IMR-90 (cell line): Measurements from ENCODE around the gene FLVCR1. TPM values are rescaled to one million over a fixed set of nuclear protein-coding genes. Genes with fewer than 3 reads are reported as not detected.

Experiments
- ATAC-seq: fragments of 200-7000 bp; cut with Tn5 transposase; 2 replicates; pipeline ENCODE4 v1.9.1; 2020; ENCODE audit warnings: low read depth, mild to moderate bottlenecking, moderate library complexity
- BruUV-seq: library from RNA; stranded (reverse); fragments of 400-500 nt; replicated peaks from 2 replicates; lab custom pipeline; 2021; lab: Mats Ljungman, UMichigan
- CTCF ChIA-PET: fragments of 300-600 bp; formaldehyde crosslinking; extraction: SDS; loops from one replicate; lab custom pipeline; 2021; ENCODE audit warnings: antibody characterized with exemption; lab: Yijun Ruan, JAX
- POLR2A ChIA-PET: fragments of 300-600 bp; sonication (Branson Sonifier 250); formaldehyde crosslinking; loops from one replicate; lab custom pipeline; 2022; ENCODE audit warnings: antibody characterized with exemption; ENCODE audit not compliant: unreplicated experiment; lab: Charles Lee
- DNase-seq: peaks from one replicate; pipeline ENCODE4 v3.0.0; 2013
- H2AFZ ChIP-seq: replicated peaks from 2 replicates; pipeline ENCODE3; 2013; ENCODE audit warnings: low read length, mild to moderate bottlenecking; ENCODE audit not compliant: poor library complexity
- H2AK5ac ChIP-seq: 2 replicates; pipeline ENCODE4 v1.6.1; 2013; ENCODE audit warnings: low read depth, low read length, inconsistent platforms
- H2AK9ac ChIP-seq: replicated peaks from 2 replicates; pipeline ENCODE3; 2013; ENCODE audit warnings: mild to moderate bottlenecking, low read depth, low read length, moderate library complexity; ENCODE audit not compliant: poor library complexity
- H2BK120ac ChIP-seq: 2 replicates; pipeline ENCODE4 v1.6.1; 2013; ENCODE audit warnings: low read depth, low read length, inconsistent platforms
- H2BK15ac ChIP-seq: 3 replicates; pipeline ENCODE4 v1.6.1; 2013; ENCODE audit warnings: low read depth, low read length, inconsistent platforms
- H2BK20ac ChIP-seq: 2 replicates; pipeline ENCODE4 v1.6.1; 2013; ENCODE audit warnings: low read depth, mild to moderate bottlenecking, inconsistent platforms, low read length, moderate library complexity
- H2BK5ac ChIP-seq: 2 replicates; pipeline ENCODE4 v1.6.1; 2013; ENCODE audit warnings: mild to moderate bottlenecking, low read depth, low read length, inconsistent platforms; ENCODE audit not compliant: poor library complexity, severe bottlenecking
- H3K14ac ChIP-seq: replicated peaks from 2 replicates; pipeline ENCODE4 v1.6.1; 2013; ENCODE audit warnings: low read depth, low read length, inconsistent platforms
- H3K18ac ChIP-seq: 2 replicates; pipeline ENCODE4 v1.6.1; 2013; ENCODE audit warnings: low read depth, low read length, control low read depth
- H3K23ac ChIP-seq: 2 replicates; pipeline ENCODE4 v1.6.1; 2013; ENCODE audit warnings: low read depth, low read length, inconsistent platforms
- H3K27ac ChIP-seq: 2 replicates; pipeline ENCODE4 v1.5.1; 2013; ENCODE audit warnings: mild to moderate bottlenecking, control low read depth, low read length; ENCODE audit not compliant: insufficient read depth
- H3K27me3 ChIP-seq: 2 replicates; pipeline ENCODE4 v1.6.1; 2013; ENCODE audit warnings: low read length; ENCODE audit not compliant: control insufficient read depth, insufficient read depth
- H3K36me3 ChIP-seq: 2 replicates; pipeline ENCODE4 v1.6.1; 2013; ENCODE audit warnings: low read length, mixed read lengths; ENCODE audit not compliant: control insufficient read depth, insufficient read depth
- H3K4ac ChIP-seq: 2 replicates; pipeline ENCODE4 v1.6.1; 2013; ENCODE audit warnings: low read depth, low read length, inconsistent platforms
- H3K4me1 ChIP-seq: 2 replicates; pipeline ENCODE4 v1.6.1; 2013; ENCODE audit warnings: low read length, mixed read lengths; ENCODE audit not compliant: control insufficient read depth, insufficient read depth
- H3K4me2 ChIP-seq: 2 replicates; pipeline ENCODE4 v1.6.1; 2013; ENCODE audit warnings: low read depth, mild to moderate bottlenecking, control low read depth, low read length, moderate library complexity
- H3K4me3 ChIP-seq: 2 replicates; pipeline ENCODE4 v1.5.1; 2013; ENCODE audit warnings: low read depth, mild to moderate bottlenecking, control low read depth, low read length, moderate library complexity; ENCODE audit not compliant: insufficient read depth
- H3K56ac ChIP-seq: 2 replicates; pipeline ENCODE4 v1.6.1; 2013; ENCODE audit warnings: low read length, inconsistent platforms; ENCODE audit not compliant: insufficient read depth; ENCODE audit errors: extremely low read depth
- H3K79me1 ChIP-seq, 2 experiments: 2 replicates each; pipeline ENCODE4 v1.6.1; 2013; ENCODE audit warnings: low read length in 2 of 2, inconsistent platforms in 1 of 2, low read depth in 1 of 2
- H3K9ac ChIP-seq: 2 replicates; pipeline ENCODE4 v1.6.1; 2013; ENCODE audit warnings: low read depth, low read length, control low read depth
- H3K9me1 ChIP-seq: 2 replicates; pipeline ENCODE4 v1.6.1; 2013; ENCODE audit warnings: low read length, inconsistent platforms; ENCODE audit not compliant: insufficient read depth
- H3K9me3 ChIP-seq: 2 replicates; pipeline ENCODE4 v1.6.1; 2013; ENCODE audit warnings: low read length; ENCODE audit not compliant: control insufficient read depth, insufficient read depth
- H4K20me1 ChIP-seq: 2 replicates; pipeline ENCODE4 v1.6.1; 2013; ENCODE audit warnings: low read length, inconsistent platforms; ENCODE audit not compliant: insufficient read depth
- H4K5ac ChIP-seq: 2 replicates; pipeline ENCODE4 v1.6.1; 2013; ENCODE audit warnings: mild to moderate bottlenecking, low read depth, low read length, control low read depth
- H4K8ac ChIP-seq, 2 experiments: 2 replicates each; pipeline ENCODE4 v1.6.1; 2013; ENCODE audit warnings: low read depth in 2 of 2, low read length in 2 of 2, control low read depth in 1 of 2, inconsistent platforms in 1 of 2
- H4K91ac ChIP-seq: 2 replicates; pipeline ENCODE4 v1.6.1; 2013; ENCODE audit warnings: low read depth, low read length, inconsistent platforms; ENCODE audit not compliant: insufficient read depth
- BHLHE40 ChIP-seq: fragments of 150-350 bp; IDR thresholded peaks from 2 replicates; pipeline ENCODE4 v1.6.1; 2016; ENCODE audit warnings: mild to moderate bottlenecking, low read depth, low read length
- CHD1 ChIP-seq: IDR thresholded peaks from 2 replicates; pipeline ENCODE4 v1.6.1; 2012; ENCODE audit warnings: low read depth, low read length, improper control_type of control experiment
- CTCF ChIP-seq: conservative IDR thresholded peaks from 2 replicates; pipeline ENCODE4 v1.5.1; 2012; ENCODE audit warnings: mild to moderate bottlenecking, low read depth, low read length, improper control_type of control experiment
- ELK1 ChIP-seq: fragments of 150-350 bp; IDR thresholded peaks from 2 replicates; pipeline ENCODE4 v1.6.1; 2016; ENCODE audit warnings: low read depth, mild to moderate bottlenecking, low read length, moderate library complexity, borderline replicate concordance
- FOS ChIP-seq: fragments of 150-350 bp; IDR thresholded peaks from 2 replicates; pipeline ENCODE4 v1.6.1; 2016; ENCODE audit warnings: low read depth, low read length
- MAFK ChIP-seq: IDR thresholded peaks from 2 replicates; pipeline ENCODE4 v1.6.1; 2012; ENCODE audit warnings: low read depth, low read length, improper control_type of control experiment
- MAZ ChIP-seq: IDR thresholded peaks from 2 replicates; pipeline ENCODE4 v1.6.1; 2012; ENCODE audit warnings: low read depth, mild to moderate bottlenecking, low read length, improper control_type of control experiment, moderate library complexity, borderline replicate concordance
- MXI1 ChIP-seq: IDR thresholded peaks from 2 replicates; pipeline ENCODE4 v1.6.1; 2012; ENCODE audit warnings: low read depth, mild to moderate bottlenecking, low read length, moderate library complexity, borderline replicate concordance
- NFE2L2 ChIP-seq: fragments of 150-350 bp; IDR thresholded peaks from 2 replicates; pipeline ENCODE4 v1.6.1; 2016; ENCODE audit warnings: low read depth, mild to moderate bottlenecking, low read length
- POLR2A ChIP-seq: IDR thresholded peaks from 2 replicates; pipeline ENCODE4 v1.6.1; 2012; ENCODE audit warnings: mild to moderate bottlenecking, low read depth, low read length
- RAD21 ChIP-seq: IDR thresholded peaks from 2 replicates; pipeline ENCODE4 v1.6.1; 2012; ENCODE audit warnings: low read length, improper control_type of control experiment
- RCOR1 ChIP-seq: IDR thresholded peaks from 2 replicates; pipeline ENCODE4 v1.6.1; 2012; ENCODE audit warnings: mild to moderate bottlenecking, low read length, improper control_type of control experiment; ENCODE audit not compliant: insufficient replicate concordance
- RFX5 ChIP-seq: IDR thresholded peaks from 2 replicates; pipeline ENCODE4 v1.8.0; 2012; ENCODE audit warnings: low read depth, mild to moderate bottlenecking, low read length, moderate library complexity
- USF2 ChIP-seq: fragments of 150-350 bp; IDR thresholded peaks from 2 replicates; pipeline ENCODE4 v1.6.1; 2017; ENCODE audit warnings: mild to moderate bottlenecking, antibody characterized with exemption, low read length, low read depth
- WGBS, 2 experiments: methylation state at CpG; one replicate each; pipeline versions ENCODE4 v1.1.5 to v1.1.7; 2013; ENCODE audit warnings: missing lambda C conversion rate in 2 of 2; ENCODE audit not compliant: insufficient read length in 1 of 2; ENCODE audit errors: extremely low coverage in 2 of 2; 5-methylcytosine and 5-hydroxymethylcytosine counted together
- dilution Hi-C: fragments of 300-500 bp; cut with HindIII; formaldehyde crosslinking; loops from one replicate; pipeline ENCODE4 v1.14.3; 2018; ENCODE audit warnings: low sequenced_read_pairs; ENCODE audit not compliant: unreplicated experiment
- in situ Hi-C: fragments of 300-500 bp; cut with MboI; formaldehyde crosslinking; loops from 3 replicates; pipeline ENCODE4 v1.14.3; 2019; ENCODE audit warnings: low sequenced_read_pairs, inconsistent platforms, mixed read lengths
- intact Hi-C: fragments of 100-400 bp; cut with micrococcal nuclease; formaldehyde crosslinking; loops from 2 replicates; pipeline ENCODE4 v1.10.0; 2022
- polyA plus RNA-seq, 3 experiments: library from polyadenylated mRNA; depleted of rRNA; stranded (reverse); fragments of >200 nt; gene quantifications; 2 replicates each; pipeline ENCODE4 v1.2.3, GENCODE V29; 2012; ENCODE audit warnings: low replicate concordance in 1 of 3
- total RNA-seq: library from RNA; depleted of rRNA; stranded (reverse); fragments of >200 nt; gene quantifications from 2 replicates; pipeline ENCODE4 v1.2.3, GENCODE V29; 2012

FLVCR1 gene
- total and polyA plus RNA-seq, 2 of the 4 experiments (the other 2 are of a cell fraction): 2.4 to 3.9 TPM

- Histone ChIP-seq H4K91ac (no peak overlapping the region), H2BK120ac (no peak overlapping the region), H3K56ac (no peak overlapping the region), H2AK9ac (no peak overlapping the region), H3K4me3 (no peak overlapping the region), H3K79me1 (no peaks in the 10 kb centered on the region), H3K4me2 (no peak overlapping the region), H3K27ac (no peak overlapping the region), H3K9me3 (no peaks in the 10 kb centered on the region), H3K9ac (no peak overlapping the region), H4K5ac (no peak overlapping the region), H2BK5ac (no peak overlapping the region), H3K14ac (no peak overlapping the region), H2AFZ (no peak overlapping the region), H3K18ac (no peak overlapping the region), H2AK5ac (no peak overlapping the region), H2BK15ac (no peak overlapping the region), H3K4ac (no peak overlapping the region), H3K23ac (no peak overlapping the region), H2BK20ac (no peak overlapping the region), H3K9me1 (peaks cover 6% of the 10 kb centered on the region; the same call in 1 of the 2 replicates), H3K27me3 (peaks cover 25% of the 10 kb centered on the region), H4K20me1 (no peaks in the 10 kb centered on the region), H3K4me1 (peaks cover 9% of the 10 kb centered on the region; the same call in 1 of the 2 replicates), H3K36me3 (no peaks in the 10 kb centered on the region), H4K8ac (no peak overlapping the region)
- no peak for DNase-seq
- no TSS peak for BruUV-seq
- WGBS, 2 experiments: no CpG with 5 or more reads among the region's 5 CpGs
- ATAC-seq: no peak
- in situ Hi-C loops: no loop called here
- intact Hi-C loops: no loop called here
- ChIA-PET POLR2A (no interaction called here), CTCF (no interaction called here)
- dilution Hi-C loops: no loop called here
- no peak for TF ChIP-seq ELK1
- no peak for TF ChIP-seq USF2
- no peak for TF ChIP-seq CHD1
- no peak for TF ChIP-seq MAFK
- TF ChIP-seq BHLHE40: no peak
- no peak for TF ChIP-seq FOS
- TF ChIP-seq NFE2L2: no peak
- TF ChIP-seq RFX5: no peak
- no peak for TF ChIP-seq POLR2A
- TF ChIP-seq MXI1: no peak
- no peak for TF ChIP-seq RCOR1
- TF ChIP-seq RAD21: no peak
- TF ChIP-seq CTCF: no peak
- no peak for TF ChIP-seq MAZ
Measured at GRCh38 chr1:212917858-212918257, 59.8 kb downstream of the FLVCR1 start.
